COLO668 (cell line): ENCODE data around the gene SHROOM3.

Experiments
- DNase-seq: peaks from one replicate; lab custom pipeline; 2025; ENCODE audit not compliant: unreplicated experiment; lab: John Stamatoyannopoulos, UW

Gene SHROOM3

GRCh38 chr4:76620723-76621468, 185.9 kb downstream of the SHROOM3 start:
- peak; percentile 26 for DNase-seq

GRCh38 chr4:76622126-76622525, 187.1 kb downstream of the SHROOM3 start:
- DNase-seq = no peak

- DNase-seq = no peak
Measured at GRCh38 chr4:76622717-76623116, 187.7 kb downstream of the SHROOM3 start.

GRCh38 chr4:76623217-76624045, 188.4 kb downstream of the SHROOM3 start:
- no peak for DNase-seq

- DNase-seq = no peak
Measured at GRCh38 chr4:76624241-76624681, 189.2 kb downstream of the SHROOM3 start.

- DNase-seq = no peak
Measured at GRCh38 chr4:76624931-76625715, 190.1 kb downstream of the SHROOM3 start.

- no peak for DNase-seq
Measured at GRCh38 chr4:76626686-76627465, 191.8 kb downstream of the SHROOM3 start.

GRCh38 chr4:76628251-76628650, 193.2 kb downstream of the SHROOM3 start:
- DNase-seq = no peak

GRCh38 chr4:76630741-76631140, 195.7 kb downstream of the SHROOM3 start:
- DNase-seq = no peak

- DNase-seq = no peak
Measured at GRCh38 chr4:76634220-76634619, 199.2 kb downstream of the SHROOM3 start.

GRCh38 chr4:76637712-76638361, 202.8 kb downstream of the SHROOM3 start:
- no peak for DNase-seq

GRCh38 chr4:76639288-76639687, 204.3 kb downstream of the SHROOM3 start:
- DNase-seq = no peak

GRCh38 chr4:76640353-76640910, 205.4 kb downstream of the SHROOM3 start:
- peak; percentile 85 for DNase-seq

- DNase-seq = peak; percentile 67
Measured at GRCh38 chr4:76641351-76641750, 206.3 kb downstream of the SHROOM3 start.

GRCh38 chr4:76641758-76642157, 206.7 kb downstream of the SHROOM3 start:
- peak; percentile 50 for DNase-seq

- DNase-seq = no peak
Measured at GRCh38 chr4:76644831-76645485, 209.9 kb downstream of the SHROOM3 start.

- no peak for DNase-seq
Measured at GRCh38 chr4:76649086-76649485, 214.1 kb downstream of the SHROOM3 start.

- no peak for DNase-seq
Measured at GRCh38 chr4:76651616-76652015, 216.6 kb downstream of the SHROOM3 start.

- no peak for DNase-seq
Measured at GRCh38 chr4:76652389-76652788, 217.4 kb downstream of the SHROOM3 start.
